GM10266 (cell line): ENCODE results near the gene KCNJ6.

Source experiments
- DNase-seq: peaks from one replicate; pipeline ENCODE4 v3.0.0; 2012; ENCODE audit errors: extremely low spot score
- TF ChIP-seq, protein P1 (sequence below): IDR thresholded peaks from 2 replicates; pipeline ENCODE4 v1.5.1; 2012; ENCODE audit warnings: mild to moderate bottlenecking, low read depth; ENCODE audit not compliant: control insufficient read depth, insufficient read depth; ENCODE audit errors: missing control alignments

The KCNJ6 gene

DNA sequence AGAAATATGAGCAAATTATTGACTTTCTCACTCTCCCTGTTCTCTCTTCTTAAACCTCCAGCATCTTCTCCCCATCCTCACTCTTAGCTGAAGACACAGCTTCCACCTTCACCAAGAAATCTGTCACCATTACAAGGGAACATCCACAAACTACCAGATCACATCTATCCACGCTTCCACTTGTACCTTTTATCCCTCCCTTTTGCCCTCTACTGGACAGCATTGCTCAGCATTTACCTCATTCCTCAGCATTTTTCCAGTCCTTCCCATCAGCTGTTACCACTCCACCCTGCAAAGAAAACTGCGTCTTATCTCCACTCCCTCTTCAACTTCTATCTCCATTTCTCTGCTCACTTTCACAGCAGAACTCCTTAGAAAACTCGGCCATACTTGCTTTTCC, 42.6 kb downstream of the KCNJ6 start:
- TF ChIP-seq, protein P1, sequence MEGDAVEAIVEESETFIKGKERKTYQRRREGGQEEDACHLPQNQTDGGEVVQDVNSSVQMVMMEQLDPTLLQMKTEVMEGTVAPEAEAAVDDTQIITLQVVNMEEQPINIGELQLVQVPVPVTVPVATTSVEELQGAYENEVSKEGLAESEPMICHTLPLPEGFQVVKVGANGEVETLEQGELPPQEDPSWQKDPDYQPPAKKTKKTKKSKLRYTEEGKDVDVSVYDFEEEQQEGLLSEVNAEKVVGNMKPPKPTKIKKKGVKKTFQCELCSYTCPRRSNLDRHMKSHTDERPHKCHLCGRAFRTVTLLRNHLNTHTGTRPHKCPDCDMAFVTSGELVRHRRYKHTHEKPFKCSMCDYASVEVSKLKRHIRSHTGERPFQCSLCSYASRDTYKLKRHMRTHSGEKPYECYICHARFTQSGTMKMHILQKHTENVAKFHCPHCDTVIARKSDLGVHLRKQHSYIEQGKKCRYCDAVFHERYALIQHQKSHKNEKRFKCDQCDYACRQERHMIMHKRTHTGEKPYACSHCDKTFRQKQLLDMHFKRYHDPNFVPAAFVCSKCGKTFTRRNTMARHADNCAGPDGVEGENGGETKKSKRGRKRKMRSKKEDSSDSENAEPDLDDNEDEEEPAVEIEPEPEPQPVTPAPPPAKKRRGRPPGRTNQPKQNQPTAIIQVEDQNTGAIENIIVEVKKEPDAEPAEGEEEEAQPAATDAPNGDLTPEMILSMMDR: no peak
- DNase-seq: no peak

DNA sequence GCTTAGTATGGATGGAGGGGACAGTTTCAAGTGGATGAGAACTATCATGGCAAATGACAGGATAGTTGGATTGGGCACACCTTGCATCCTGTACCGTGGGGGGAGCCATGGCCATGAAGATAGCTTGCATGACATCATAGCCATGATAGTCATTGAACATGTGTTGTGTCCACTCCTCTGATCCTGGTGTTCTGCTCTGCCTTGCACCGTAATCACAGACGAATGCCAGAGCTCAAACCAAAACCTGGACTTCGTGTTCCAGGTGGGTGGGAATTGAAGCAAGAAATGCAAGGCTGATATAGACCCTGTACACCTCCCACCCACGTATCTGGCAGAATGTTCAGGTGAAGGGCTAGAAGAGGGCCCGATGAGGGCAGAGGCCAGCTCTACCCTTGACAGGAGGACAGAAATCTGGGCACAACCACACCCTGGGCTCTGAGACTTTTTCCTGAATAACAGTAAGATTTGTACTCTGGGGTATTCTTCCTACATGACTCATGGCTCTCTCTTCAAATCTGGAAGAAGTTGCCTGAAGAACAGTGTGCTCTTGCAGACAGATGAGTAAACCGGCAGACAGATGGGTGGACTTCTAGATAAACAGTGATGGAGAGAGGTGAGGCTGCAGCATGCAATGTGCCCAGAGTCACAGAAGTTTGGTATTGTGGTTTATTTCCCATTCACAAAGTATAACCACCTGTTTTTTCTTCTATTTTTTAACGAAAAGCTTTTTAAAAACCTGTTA, 45.0 kb downstream of the KCNJ6 start:
- no peak for DNase-seq

DNA sequence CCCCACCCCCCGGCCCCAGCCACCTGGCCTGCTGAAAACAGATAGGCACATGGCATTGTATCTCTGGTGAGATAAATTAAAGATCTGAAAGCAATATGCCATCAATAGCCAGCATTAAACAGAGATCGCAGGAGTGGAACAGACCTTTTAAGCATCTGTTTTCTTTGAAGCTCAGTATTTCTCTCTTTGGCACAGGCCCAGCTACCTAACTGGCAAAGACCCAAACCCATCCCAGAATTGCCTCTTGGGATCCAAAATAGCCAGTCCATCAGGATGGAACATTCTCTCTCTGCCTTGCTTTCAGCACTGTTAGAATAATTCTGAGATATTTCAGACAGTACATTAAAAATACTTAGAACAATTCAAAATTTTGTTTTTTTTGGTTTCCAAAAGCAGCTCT, 46.0 kb downstream of the KCNJ6 start:
- TF ChIP-seq, protein P1: no peak
- DNase-seq: no peak

More for the DNA sequence above, 45.0 kb downstream of the KCNJ6 start:
- TF ChIP-seq, protein P1: no peak

DNA sequence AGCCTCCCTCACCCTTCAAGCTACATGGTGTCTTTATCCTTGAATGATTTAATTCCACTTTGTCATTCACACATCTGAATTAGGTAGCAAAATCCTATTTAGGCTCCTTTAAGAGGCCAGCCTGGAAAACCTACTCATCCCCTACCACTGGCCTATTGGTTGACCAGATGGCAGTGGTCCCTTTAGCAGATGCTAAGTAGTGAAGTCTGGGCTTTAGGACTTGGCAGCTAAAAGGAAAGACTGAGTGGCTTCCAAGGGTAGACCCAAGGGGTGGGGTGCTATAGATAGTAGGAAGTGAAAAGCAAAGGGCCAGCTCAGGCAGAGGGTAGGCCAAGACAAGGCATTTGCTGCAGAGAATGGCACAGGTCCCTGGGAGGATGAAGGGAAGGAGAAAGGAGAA, 46.6 kb downstream of the KCNJ6 start:
- no peak for DNase-seq
- TF ChIP-seq, protein P1: no peak

DNA sequence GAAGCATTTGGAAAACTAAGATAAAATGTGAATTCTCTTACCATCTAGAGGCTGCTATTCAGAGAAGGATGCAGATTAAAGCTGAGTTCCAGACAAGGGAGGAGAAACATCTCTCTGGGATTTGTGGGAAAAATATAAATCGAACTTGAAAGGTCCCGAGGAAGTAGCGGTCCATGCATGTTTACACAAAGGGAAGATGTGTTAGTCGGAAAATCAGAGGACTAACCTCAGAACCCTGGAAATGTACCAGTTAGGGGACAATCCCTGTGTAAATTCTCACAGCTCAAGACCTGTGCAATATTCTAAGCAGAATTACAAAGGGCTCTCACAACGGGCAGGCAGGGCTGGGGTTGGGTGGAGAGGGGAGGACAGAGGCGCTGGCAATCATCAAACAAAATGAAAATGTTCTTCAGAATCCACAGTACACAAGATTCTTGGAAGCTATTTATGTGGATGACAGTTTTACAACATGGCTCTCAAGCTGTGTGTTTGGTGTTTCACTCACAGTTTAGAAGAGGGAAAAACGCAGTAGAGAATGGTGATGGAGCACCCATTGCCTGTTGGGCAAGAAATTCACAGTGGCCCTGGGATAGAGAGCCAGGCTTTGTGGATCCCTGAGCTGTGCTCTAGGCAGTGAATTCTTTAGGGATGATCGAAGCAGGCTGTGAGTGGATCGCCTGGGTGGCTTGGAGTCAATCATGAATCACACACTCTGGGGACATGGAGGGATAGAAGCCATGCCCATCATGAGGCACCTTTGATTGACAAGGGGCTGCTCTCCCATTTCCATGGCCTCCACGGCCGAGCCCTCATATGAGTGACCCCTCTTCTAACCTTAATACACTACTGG, 47.6 kb downstream of the KCNJ6 start:
- TF ChIP-seq, protein P1: no peak
- DNase-seq: no peak

DNA sequence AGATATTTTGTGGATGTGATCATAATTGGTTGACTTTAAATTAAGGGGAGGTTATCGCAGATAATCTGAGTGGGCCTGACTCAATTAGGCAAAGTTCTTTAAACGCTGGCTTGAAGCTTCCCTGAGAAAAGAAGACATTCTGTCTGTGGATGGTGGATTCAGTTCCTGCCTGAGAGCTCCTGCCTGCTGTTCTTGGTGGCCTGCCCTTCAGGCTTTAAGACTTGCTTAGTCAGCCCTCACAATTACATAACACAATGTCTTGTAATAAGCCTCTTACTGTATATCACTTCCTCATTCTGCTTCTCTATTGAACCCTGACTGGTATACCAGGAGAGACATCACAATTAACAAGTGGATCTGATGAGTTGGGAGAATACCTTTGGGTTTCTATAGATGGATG, 50.2 kb downstream of the KCNJ6 start:
- no peak for DNase-seq
- TF ChIP-seq, protein P1: no peak

DNA sequence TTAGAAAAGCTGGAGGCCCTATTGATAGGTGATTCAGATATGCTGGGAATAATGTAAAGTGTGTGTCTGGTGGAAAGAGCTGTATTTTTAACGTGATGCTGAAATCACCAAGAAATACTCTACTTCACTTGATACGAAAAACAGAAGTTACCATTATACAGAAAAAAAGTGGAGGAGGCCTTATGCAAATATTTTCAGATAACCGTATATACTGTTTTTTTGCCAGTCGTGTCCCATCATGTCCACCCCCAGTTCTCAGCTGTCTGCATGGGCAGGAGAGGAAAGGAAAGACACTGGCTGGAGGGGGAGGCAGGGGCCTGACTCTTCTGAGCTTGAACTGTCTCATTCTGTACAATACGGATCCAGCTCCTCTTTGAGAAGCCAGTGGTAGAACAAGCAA, 51.1 kb downstream of the KCNJ6 start:
- TF ChIP-seq, protein P1: no peak
- no peak for DNase-seq
